SK-N-SH (cell line): ENCODE measurements around the gene APOBEC3H.

Experiments
- CTCF ChIP-seq: fragments of 200-600 bp; sonication (generic); IDR thresholded peaks from 2 replicates; pipeline ENCODE4 v1.6.1; 2017; ENCODE audit warnings: antibody characterized with exemption, mild to moderate bottlenecking, moderate library complexity
- POLR2AphosphoS5 ChIP-seq: IDR thresholded peaks from 2 replicates; pipeline ENCODE4 v1.6.1; 2012; ENCODE audit warnings: low read depth, low read length
- TAF1 ChIP-seq: IDR thresholded peaks from 2 replicates; pipeline ENCODE4 v1.6.1; 2012; ENCODE audit warnings: low read depth, mild to moderate bottlenecking, low read length, moderate library complexity, borderline replicate concordance

GRCh38 chr22:39078329-39078728 is 18.7 kb upstream of the APOBEC3H start:
- TF ChIP-seq TAF1 (no peak), POLR2AphosphoS5 (no peak), CTCF (no peak)
